NB4 (cell line): ENCODE data around the gene SFXN1.

Experiments
- DNase-seq: peaks from one replicate; pipeline ENCODE4 v3.0.0; 2010; ENCODE audit warnings: low read depth
- H3K4me3 ChIP-seq: one replicate; pipeline ENCODE4 v1.5.1; 2011; ENCODE audit warnings: mild to moderate bottlenecking, low read depth, low read length, moderate library complexity
- CTCF ChIP-seq: IDR thresholded peaks from one replicate; pipeline ENCODE4 v1.5.1; 2012; ENCODE audit warnings: low read depth, low read length
- MYC ChIP-seq: IDR thresholded peaks from 2 replicates; pipeline ENCODE4 v1.6.1; 2011; ENCODE audit warnings: low read depth, low read length
- POLR2A ChIP-seq: IDR thresholded peaks from 2 replicates; pipeline ENCODE4 v1.6.1; 2011; ENCODE audit warnings: mild to moderate bottlenecking; ENCODE audit not compliant: insufficient read length; ENCODE audit errors: extremely low read depth
- TF ChIP-seq, protein P1 (sequence below): IDR thresholded peaks from 2 replicates; pipeline ENCODE4 v1.6.1; 2011; ENCODE audit warnings: low read depth, low read length

Gene SFXN1

GRCh38 chr5:175513726-175514125, 35.4 kb downstream of the SFXN1 start:
- H3K4me3 ChIP-seq = no peak overlapping the region
- no peak for DNase-seq
- TF ChIP-seq MYC (no peak), CTCF (no peak), POLR2A (no peak)
- TF ChIP-seq, protein P1, sequence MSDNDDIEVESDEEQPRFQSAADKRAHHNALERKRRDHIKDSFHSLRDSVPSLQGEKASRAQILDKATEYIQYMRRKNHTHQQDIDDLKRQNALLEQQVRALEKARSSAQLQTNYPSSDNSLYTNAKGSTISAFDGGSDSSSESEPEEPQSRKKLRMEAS = no peak

DNA sequence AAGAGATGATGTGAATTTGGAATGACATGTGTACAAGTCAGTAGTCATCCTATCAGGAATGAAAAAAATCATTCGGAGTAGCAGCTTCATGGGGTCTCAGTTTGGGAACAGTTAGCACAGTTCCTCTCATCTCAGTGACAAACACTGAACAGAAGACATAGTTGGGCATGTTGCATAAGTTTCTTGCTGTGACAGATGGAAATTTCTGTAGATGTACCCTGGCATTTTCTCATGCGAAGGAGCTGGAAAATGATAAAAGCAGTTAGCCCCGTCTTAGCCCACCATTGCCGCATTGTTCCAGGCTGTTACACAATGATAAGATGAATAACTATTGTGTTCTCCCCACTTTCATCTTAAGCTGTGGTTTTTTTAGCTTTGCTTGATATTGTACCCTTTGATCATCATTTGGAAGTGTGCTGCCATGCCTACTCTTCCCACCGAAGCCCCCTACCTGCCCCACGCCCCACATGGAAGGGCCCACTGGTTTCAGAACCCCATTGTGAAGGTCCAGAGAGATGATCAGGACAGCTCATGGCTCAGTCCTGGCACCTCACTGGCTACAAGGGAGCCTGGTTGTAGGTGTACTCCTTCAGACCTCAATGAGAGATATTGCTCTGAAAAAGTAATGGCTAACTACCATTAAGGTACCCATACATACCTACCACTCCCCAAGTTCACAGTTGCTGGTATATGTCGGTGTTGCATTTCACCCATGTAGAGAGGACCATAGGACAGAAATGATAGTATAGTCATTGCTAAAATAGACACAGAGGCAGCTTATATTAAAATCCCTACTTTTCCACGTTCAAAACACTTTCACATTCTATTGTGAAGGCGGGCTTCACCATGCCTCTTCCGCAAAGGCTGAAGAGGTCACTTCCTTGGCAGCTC, 38.8 kb downstream of the SFXN1 start:
- DNase-seq = no peak
- H3K4me3 ChIP-seq = no peak overlapping the region
- TF ChIP-seq CTCF (no peak), POLR2A (no peak), MYC (no peak)
- TF ChIP-seq, protein P1 = no peak

DNA sequence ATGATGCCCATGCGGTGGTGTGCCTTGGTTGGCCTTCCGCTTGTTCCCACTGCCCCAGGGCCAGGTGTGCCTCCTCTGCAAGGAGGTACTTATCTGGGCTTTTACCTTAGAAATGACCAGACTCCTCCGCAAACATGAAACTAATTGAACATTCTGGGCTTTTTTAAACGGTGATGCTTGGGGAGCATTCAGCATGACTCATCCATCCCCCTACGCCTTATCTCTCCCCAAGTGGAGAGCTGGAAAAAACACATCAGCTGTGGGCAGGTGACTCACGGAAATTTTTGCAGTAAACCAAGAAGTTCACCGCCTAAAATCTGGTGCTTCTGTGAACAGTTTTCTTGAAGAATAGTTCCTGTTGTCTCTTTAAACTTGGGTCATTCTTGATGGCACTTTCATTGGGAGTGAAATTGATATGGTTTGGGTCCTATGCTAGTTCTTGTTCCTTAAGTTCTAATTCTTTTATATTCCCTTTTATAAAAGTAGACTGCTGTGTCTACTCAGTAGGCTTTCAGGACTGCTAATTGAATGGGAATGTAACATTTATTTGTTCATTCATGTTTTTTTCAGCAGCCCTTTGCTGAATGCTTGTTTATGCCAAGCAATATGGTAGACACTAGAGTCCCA, 39.6 kb downstream of the SFXN1 start:
- no peak for DNase-seq
- H3K4me3 ChIP-seq = no peak overlapping the region
- no peak for TF ChIP-seq MYC
- TF ChIP-seq CTCF = no peak
- TF ChIP-seq POLR2A = no peak
- TF ChIP-seq, protein P1 = no peak

- no peak for DNase-seq
- H3K4me3 ChIP-seq = no peak overlapping the region
- no peak for TF ChIP-seq MYC
- no peak for TF ChIP-seq CTCF
- TF ChIP-seq, protein P1 = no peak
- no peak for TF ChIP-seq POLR2A
These were observed 40.6 kb downstream of the SFXN1 start for GRCh38 chr5:175519006-175519405.

GRCh38 chr5:175520321-175520720, 42.0 kb downstream of the SFXN1 start:
- TF ChIP-seq, protein P1 = no peak
- TF ChIP-seq CTCF = no peak
- H3K4me3 ChIP-seq = no peak overlapping the region
- DNase-seq = no peak
